ENCODE measurements around the gene MAN2B2.

Gene MAN2B2

DNA sequence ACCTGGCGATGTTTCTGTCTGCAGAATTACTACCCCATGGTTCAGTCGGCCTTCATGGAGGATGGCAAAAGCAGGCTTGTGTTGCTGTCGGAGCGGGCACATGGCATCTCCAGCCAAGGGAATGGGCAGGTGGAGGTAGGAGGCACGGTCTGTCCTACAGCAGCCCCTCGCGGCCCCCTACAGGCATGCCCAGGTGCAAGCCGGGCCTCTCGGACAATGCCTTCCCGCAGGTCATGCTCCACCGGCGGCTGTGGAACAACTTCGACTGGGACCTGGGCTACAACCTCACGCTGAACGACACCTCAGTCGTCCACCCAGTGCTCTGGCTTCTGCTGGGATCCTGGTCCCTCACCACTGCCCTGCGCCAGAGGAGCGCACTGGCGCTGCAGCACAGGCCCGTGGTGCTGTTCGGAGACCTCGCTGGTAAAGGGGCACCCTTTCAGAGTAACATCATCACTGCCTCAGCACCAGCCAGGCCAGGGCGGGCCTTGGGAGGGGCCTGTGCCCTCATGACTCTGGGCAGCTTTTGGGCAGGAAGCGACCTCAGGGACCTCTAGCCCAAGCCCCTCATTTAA is 36.0 kb downstream of the MAN2B2 start:
- no peak overlapping the region for H3K4me3 ChIP-seq (ENCODE audit: low read depth, low read length)

DNA sequence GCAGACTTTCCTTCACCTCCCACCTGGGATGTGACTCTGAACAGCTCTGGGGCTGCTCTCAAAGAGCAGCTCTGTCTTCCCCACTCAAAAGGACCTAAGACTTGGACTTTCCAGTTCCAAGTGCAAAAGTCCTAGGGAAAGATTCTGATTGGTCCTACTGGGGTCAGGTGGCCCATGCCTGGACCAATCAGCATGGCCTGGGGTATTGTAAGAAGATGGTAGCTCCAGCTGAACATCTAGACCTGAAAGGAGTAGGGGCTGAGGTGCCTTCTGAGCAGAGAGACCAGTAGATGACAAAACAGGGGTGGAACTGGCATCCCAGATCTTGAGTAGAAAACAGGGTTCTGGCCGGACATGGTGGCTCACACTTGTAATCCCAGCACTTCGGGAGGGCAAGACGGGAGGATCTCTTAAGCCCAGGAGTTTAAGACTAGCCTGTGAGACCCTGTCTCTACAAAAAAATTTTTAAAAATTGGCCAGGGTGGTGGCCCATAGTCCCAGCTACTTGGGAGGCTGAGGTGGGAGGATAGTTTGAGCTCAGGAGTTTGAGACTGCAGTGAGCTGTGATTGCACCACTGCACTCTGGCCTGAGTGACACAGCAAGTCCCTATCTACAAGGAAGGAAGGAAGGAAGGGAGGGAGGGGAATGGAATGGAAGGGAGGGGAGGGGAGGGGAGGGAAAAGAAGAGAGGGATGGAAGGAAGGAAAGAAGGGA is 38.1 kb downstream of the MAN2B2 start:
- no peak overlapping the region for H3K4me3 ChIP-seq (ENCODE audit: low read depth, low read length)
- TF ChIP-seq, protein P1, sequence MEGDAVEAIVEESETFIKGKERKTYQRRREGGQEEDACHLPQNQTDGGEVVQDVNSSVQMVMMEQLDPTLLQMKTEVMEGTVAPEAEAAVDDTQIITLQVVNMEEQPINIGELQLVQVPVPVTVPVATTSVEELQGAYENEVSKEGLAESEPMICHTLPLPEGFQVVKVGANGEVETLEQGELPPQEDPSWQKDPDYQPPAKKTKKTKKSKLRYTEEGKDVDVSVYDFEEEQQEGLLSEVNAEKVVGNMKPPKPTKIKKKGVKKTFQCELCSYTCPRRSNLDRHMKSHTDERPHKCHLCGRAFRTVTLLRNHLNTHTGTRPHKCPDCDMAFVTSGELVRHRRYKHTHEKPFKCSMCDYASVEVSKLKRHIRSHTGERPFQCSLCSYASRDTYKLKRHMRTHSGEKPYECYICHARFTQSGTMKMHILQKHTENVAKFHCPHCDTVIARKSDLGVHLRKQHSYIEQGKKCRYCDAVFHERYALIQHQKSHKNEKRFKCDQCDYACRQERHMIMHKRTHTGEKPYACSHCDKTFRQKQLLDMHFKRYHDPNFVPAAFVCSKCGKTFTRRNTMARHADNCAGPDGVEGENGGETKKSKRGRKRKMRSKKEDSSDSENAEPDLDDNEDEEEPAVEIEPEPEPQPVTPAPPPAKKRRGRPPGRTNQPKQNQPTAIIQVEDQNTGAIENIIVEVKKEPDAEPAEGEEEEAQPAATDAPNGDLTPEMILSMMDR (IDR thresholded peaks at IDR 0.05; ENCODE audit: low read depth, low read length) = no peak

More for the DNA sequence above, 36.0 kb downstream of the MAN2B2 start:
- TF ChIP-seq, protein P1 (IDR thresholded peaks at IDR 0.05; ENCODE audit: low read depth, low read length) = no peak

DNA sequence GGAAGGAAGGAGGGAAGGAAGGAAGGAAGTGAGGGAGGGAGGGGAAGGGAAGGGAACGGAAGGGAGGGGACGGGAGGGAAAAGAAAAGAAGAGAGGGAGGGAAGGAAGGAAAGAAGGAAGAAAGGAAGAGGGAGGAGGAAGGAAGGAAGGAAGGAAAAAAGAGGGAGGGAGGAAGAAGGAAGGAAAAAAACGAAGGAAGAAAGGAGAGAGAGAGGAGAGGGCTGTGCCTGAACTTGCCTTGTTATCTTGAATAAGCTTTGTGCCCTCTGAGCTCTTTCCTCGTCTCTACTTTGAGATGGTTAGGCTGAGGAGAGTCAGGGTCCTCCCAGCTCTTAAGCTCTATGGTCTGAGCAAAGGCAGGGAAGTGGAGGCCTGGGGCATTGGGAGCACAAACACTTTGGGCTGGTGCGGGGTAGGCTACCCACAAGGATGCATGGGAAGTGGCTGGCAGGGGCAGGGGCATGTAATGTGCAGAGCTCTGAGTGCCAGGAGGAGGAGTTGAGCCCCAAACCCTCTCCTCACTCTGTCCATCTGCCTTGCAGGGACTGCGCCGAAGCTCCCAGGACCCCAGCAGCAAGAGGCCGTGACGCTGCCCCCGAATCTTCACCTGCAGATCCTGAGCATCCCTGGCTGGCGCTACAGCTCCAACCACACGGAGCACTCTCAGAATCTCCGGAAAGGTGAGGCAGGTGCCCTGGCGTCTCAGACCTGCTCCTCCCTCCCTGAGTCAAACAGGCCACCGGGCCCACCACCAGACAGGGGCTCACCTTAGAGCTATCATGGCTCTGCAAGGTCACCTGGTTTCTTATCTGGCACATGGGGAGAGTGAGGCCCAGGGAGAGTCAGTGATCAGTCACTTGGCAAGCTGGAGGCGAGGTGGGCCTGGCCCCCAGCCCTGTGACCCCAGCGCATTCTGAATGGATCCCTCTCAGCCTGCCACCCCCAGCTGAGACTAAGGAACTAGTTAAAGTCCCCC is 39.0 kb downstream of the MAN2B2 start:
- no peak overlapping the region for H3K4me3 ChIP-seq (ENCODE audit: low read depth, low read length)
- TF ChIP-seq, protein P1 (IDR thresholded peaks at IDR 0.05; ENCODE audit: low read depth, low read length) = no peak

DNA sequence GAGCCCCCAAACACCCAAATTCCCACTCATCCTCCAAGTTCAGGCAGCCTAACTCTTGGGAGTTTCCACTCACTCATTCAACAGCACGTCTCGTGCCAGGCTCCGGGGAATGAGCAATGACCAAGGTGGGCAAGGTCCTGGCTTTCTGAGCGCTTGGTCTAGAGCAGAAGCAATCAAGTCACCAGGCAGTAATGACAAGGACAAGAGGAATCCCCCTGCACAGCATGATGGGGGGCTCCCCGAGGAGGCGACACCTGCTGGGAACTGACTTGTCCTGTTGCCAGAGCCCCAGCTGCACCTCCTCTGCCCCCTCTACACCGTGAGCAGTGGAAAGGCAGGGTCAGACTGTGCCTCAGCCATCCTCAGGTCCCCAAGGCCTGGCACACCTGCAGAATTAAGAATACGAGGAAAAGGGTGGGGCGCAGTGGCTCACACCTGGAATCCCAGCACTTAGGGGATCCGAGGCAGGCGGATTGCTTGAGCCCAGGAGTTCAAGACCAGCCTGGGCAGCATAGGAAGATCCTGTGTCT is 39.8 kb downstream of the MAN2B2 start:
- H3K4me3 ChIP-seq (ENCODE audit: low read depth, low read length) = no peak overlapping the region
- TF ChIP-seq, protein P1 (IDR thresholded peaks at IDR 0.05; ENCODE audit: low read depth, low read length) = no peak

DNA sequence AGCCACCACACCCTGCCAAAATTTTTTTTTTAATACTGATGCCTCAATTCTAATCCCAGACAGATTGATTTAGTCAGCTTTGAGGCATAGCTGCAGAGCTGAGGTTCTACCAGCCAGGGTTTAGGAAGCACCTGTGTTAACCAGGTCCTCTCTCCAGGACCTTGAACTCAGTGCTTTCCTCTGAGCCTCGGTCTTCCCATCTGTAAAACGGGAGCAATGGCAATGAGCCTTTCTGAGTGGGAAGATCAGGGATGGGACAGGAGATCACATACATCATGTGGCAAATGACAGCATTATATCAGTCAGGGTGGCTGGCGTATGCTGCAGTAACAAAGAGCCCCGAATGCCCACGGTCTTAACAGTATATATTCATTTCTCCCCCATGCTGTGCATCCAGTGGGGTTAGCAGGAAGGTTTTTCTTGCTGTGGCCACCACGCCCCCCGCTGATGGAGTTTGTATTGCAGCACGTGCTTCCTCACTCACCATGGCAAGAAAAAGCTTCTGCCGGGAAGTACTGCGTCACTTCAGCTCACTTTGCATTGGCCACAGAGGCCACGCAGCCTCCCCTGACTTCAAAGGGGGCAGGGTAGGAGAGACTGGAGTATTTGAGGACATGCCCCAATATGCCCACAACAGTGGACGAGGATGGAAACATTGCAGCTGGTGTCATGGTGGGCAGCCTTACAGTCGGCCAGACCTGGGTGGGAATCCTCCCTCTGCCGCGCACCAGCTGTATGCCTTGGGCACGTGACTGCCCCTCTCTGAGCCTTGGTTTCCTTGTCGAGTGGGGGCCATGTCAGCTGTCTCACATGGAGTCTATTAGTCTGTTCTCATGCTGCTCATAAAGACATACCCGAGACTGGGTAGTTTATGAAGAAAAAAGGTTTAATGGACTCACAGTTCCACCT is 41.4 kb downstream of the MAN2B2 start:
- TF ChIP-seq, protein P1 (IDR thresholded peaks at IDR 0.05; ENCODE audit: low read depth, low read length) = no peak
- no peak overlapping the region for H3K4me3 ChIP-seq (ENCODE audit: low read depth, low read length)

DNA sequence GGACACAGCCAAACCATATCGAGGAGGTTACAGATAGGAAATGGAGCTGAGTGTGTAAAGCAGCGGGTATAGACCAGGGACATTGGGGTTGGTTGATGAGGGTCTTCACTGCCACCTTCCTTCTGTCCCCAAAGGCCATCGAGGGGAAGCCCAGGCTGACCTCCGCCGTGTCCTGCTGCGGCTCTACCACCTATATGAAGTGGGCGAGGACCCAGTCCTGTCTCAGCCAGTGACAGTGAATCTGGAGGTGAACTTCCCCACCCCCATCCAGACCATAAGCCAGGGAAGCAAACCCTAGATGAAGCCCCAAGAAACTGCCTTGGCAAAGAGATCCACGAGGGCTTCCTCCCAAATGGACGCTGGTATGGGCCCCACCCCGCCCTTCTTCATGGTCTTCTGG is 42.3 kb downstream of the MAN2B2 start:
- H3K4me3 ChIP-seq (ENCODE audit: low read depth, low read length) = no peak overlapping the region

More for the DNA sequence above, 42.3 kb downstream of the MAN2B2 start:
- TF ChIP-seq, protein P1 (IDR thresholded peaks at IDR 0.05; ENCODE audit: low read depth, low read length) = no peak

Measured in WI38 (cell line).